HepG2 (cell line): Measurements from ENCODE around the gene SLC48A1.

Experiments used
- ATF7 ChIP-seq, 2 experiments: fragments of 450-650 bp in 1 of 2; sonication (generic) in 1 of 2; formaldehyde crosslinking in 1 of 2; IDR thresholded peaks; 2 replicates each; pipeline versions ENCODE4 v1.4.0 to v1.6.1; 2016 to 2020; ENCODE audit warnings: antibody characterized with exemption in 1 of 2, mild to moderate bottlenecking in 1 of 2, missing genetic modification reagents in 1 of 2
- CTCF ChIP-seq: sonication (generic); formaldehyde crosslinking; IDR thresholded peaks from 2 replicates; pipeline ENCODE4 v1.5.0; 2020; ENCODE audit warnings: mild to moderate bottlenecking, missing genetic modification reagents, moderate library complexity
- MAFF ChIP-seq: IDR thresholded peaks from 2 replicates; pipeline ENCODE4 v1.6.1; 2011; ENCODE audit warnings: low read depth, low read length, improper control_type of control experiment
- POLR2A ChIP-seq, 2 experiments: IDR thresholded peaks; 2 replicates each; pipeline ENCODE4 v1.6.1; 2011; ENCODE audit warnings: low read depth in 2 of 2, low read length in 2 of 2, mild to moderate bottlenecking in 1 of 2, moderate library complexity in 1 of 2; ENCODE audit not compliant: insufficient read depth in 1 of 2
- ZNF253 ChIP-seq: sonication (generic); formaldehyde crosslinking; IDR thresholded peaks from 2 replicates; pipeline ENCODE4 v1.8.0; 2022; ENCODE audit warnings: mild to moderate bottlenecking, missing genetic modification reagents, borderline replicate concordance
- ZNF501 ChIP-seq: sonication (generic); formaldehyde crosslinking; IDR thresholded peaks from 2 replicates; pipeline ENCODE4 v1.5.1; 2020; ENCODE audit warnings: mild to moderate bottlenecking, moderate library complexity, missing genetic modification reagents
- ZNF574 ChIP-seq: sonication (generic); formaldehyde crosslinking; IDR thresholded peaks from 2 replicates; pipeline ENCODE4 v1.4.0; 2020; ENCODE audit warnings: missing genetic modification reagents

- TF ChIP-seq ZNF501 (CRISPR knock-in tag) (no peak), ZNF253 (CRISPR knock-in tag) (no peak), ZNF574 (CRISPR knock-in tag) (no peak), ATF7 (IDR thresholded peaks at IDR 0.05) (no peak), ATF7 (CRISPR knock-in tag; IDR thresholded peaks at IDR 0.05) (no peak), POLR2A (IDR thresholded peaks at IDR 0.05; ENCODE audit: insufficient read depth in 1 of 2, low read depth in 2 of 2, low read length in 2 of 2) (no peak), MAFF (no peak), CTCF (CRISPR knock-in tag) (no peak)
These were observed 2.8 kb upstream of the SLC48A1 start for GRCh38 chr12:47770086-47770726.
